ENCODE results near the gene PAX4. TPM values are rescaled to one million over a fixed set of nuclear protein-coding genes. Genes with fewer than 3 reads are reported as not detected.

PAX4 gene
- total RNA-seq, 1 experiment from 2014 or later, result not detected

DNA sequence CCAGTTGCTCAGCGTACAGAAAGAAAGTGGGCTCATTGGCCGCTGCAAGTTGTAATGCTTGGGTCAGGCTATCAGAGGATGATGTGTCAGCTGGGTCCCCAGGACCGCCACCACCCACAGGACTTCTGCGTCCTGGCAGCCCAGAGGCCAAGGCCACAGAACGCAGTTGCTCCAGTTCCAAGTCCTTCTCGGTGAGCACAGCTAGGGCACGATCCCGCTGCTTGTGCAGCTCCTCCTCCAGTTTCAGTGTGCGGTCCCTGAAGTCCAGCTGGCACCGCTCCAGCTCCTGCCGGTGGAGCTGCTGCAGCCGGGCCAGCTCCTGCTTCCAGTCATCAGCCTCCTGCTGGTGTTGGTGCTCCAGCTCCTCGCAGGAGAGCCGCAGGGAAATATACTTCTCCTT is 35.6 kb downstream of the PAX4 start:
- Histone ChIP-seq H3K14ac (ENCODE audit: insufficient read depth, low read length) (no peak overlapping the region), H3K4me2 (ENCODE audit: insufficient read depth, insufficient read length, low read length) (no peak overlapping the region), H3T11ph (ENCODE audit: low read length) (no peak overlapping the region), H2AK5ac (ENCODE audit: insufficient read length, low read length) (no peak overlapping the region), H2AFZ (ENCODE audit: low read length) (no peak overlapping the region), H3K4me1 (ENCODE audit: insufficient read depth, low read length) (peaks cover 2% of the 10 kb centered on the region; the same call in 1 of the 2 replicates), H4K91ac (ENCODE audit: insufficient read length, low read depth, low read length) (no peak overlapping the region), H3K18ac (ENCODE audit: insufficient read length, low read depth, low read length) (no peak overlapping the region), H3K23me2 (ENCODE audit: insufficient read length, low read depth, low read length, poor library complexity, severe bottlenecking) (peaks cover 8% of the 10 kb centered on the region), H2BK12ac (ENCODE audit: insufficient read length, low read depth, low read length) (no peak overlapping the region), H2BK5ac (ENCODE audit: insufficient read length, low read length) (no peak overlapping the region), H3K23ac (ENCODE audit: insufficient read length, low read depth, low read length) (no peak overlapping the region), H4K20me1 (ENCODE audit: control insufficient read depth, insufficient read depth, insufficient read length) (no peaks in the 10 kb centered on the region), H3K79me2 (ENCODE audit: insufficient read depth, low read length) (no peaks in the 10 kb centered on the region), H3K9ac (ENCODE audit: extremely low read depth, insufficient read length, low read length) (no peak overlapping the region), H3K27me3 (ENCODE audit: insufficient read depth, low read length) (peaks cover 6% of the 10 kb centered on the region; the same call in 1 of the 2 replicates), H3K79me1 (ENCODE audit: insufficient read depth, low read depth, low read length, poor library complexity, severe bottlenecking) (peaks cover 6% of the 10 kb centered on the region), H2BK20ac (ENCODE audit: low read depth, low read length, poor library complexity, severe bottlenecking) (no peak overlapping the region), H4K8ac (replicated peaks; ENCODE audit: insufficient read length, low read depth, low read length) (no peak overlapping the region), H3K9me3 (ENCODE audit: control insufficient read depth, low read depth, low read length) (no peaks in the 10 kb centered on the region), H3K4ac (ENCODE audit: low read depth, low read length) (no peak overlapping the region), H3K27ac (ENCODE audit: insufficient read length, low read depth, low read length) (no peak overlapping the region), H3K56ac (ENCODE audit: insufficient read length, low read depth, low read length) (no peak overlapping the region), H2BK120ac (ENCODE audit: low read depth, low read length, poor library complexity, severe bottlenecking) (no peak overlapping the region), H2BK15ac (ENCODE audit: low read depth, low read length) (no peak overlapping the region), H4K5ac (ENCODE audit: insufficient read length, low read depth, low read length) (no peak overlapping the region)
- TF ChIP-seq, protein P1, sequence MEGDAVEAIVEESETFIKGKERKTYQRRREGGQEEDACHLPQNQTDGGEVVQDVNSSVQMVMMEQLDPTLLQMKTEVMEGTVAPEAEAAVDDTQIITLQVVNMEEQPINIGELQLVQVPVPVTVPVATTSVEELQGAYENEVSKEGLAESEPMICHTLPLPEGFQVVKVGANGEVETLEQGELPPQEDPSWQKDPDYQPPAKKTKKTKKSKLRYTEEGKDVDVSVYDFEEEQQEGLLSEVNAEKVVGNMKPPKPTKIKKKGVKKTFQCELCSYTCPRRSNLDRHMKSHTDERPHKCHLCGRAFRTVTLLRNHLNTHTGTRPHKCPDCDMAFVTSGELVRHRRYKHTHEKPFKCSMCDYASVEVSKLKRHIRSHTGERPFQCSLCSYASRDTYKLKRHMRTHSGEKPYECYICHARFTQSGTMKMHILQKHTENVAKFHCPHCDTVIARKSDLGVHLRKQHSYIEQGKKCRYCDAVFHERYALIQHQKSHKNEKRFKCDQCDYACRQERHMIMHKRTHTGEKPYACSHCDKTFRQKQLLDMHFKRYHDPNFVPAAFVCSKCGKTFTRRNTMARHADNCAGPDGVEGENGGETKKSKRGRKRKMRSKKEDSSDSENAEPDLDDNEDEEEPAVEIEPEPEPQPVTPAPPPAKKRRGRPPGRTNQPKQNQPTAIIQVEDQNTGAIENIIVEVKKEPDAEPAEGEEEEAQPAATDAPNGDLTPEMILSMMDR (conservative IDR thresholded peaks at IDR 0.05), result no peak
- Mint-ChIP-seq H3K27ac (no peak overlapping the region), H3K36me3 (ENCODE audit: insufficient read depth in 1 of 3, low read depth in 3 of 3) (peaks cover 8 to 30% (median 21%) of the 10 kb centered on the region in 3 experiments), H3K27me3 (ENCODE audit: low read depth) (peaks cover 19% of the 10 kb centered on the region), H3K9me3 (no peaks in the 10 kb centered on the region), H3K4me3 (no peak overlapping the region), H3K4me1 (peaks cover 14 to 21% of the 10 kb centered on the region in 2 experiments)
- no CpG with 5 or more reads among the region's 14 CpGs for WGBS (ENCODE audit: extremely low coverage, insufficient read length, low lambda C conversion rate)
- no peak for DNase-seq
